GM18502 (cell line): ENCODE measurements around the gene MAMSTR.

Source experiments
- ATAC-seq: cut with Tn5 transposase; IDR thresholded peaks from one replicate; pipeline ENCODE4 v1.9.1; 2021; ENCODE audit warnings: mild to moderate bottlenecking; ENCODE audit not compliant: unreplicated experiment, poor library complexity

MAMSTR gene

DNA sequence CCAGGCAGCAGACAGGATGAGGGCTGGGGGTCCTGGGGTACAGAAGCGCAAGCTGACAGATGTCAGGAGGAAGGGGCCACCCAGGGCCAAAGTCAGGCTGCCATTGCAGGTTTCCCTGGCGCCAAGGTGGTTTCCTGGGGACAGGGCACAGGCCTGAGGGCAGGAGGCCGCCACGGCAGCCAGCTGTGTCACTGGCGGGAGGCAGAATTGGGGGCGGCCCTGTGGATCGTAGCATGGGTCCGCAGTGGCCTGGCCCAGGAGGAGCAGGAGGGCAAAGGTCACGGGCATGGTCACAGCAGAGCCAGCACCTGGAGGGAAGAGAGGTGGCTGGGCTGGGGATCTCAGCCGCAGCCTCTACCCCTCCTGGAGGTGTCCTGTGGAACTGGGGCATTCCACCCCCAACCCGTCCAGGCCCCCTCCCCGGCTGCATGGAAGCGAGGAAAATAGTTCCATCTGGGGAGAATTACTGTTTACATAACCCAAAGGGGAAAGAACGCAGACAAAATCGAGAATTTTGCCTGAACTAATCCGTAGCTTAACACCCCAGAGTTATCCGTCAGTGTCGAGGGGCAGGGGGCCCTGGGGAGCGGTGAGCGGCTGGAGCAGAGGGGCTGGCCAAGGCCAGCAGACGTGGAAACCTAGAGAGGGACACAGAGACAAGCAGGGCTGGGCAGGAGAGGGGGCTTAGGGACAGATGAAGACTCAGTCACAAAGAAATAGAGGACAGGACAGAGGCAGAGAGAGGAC is 48.7 kb downstream of the MAMSTR start:
- ATAC-seq = no peak

DNA sequence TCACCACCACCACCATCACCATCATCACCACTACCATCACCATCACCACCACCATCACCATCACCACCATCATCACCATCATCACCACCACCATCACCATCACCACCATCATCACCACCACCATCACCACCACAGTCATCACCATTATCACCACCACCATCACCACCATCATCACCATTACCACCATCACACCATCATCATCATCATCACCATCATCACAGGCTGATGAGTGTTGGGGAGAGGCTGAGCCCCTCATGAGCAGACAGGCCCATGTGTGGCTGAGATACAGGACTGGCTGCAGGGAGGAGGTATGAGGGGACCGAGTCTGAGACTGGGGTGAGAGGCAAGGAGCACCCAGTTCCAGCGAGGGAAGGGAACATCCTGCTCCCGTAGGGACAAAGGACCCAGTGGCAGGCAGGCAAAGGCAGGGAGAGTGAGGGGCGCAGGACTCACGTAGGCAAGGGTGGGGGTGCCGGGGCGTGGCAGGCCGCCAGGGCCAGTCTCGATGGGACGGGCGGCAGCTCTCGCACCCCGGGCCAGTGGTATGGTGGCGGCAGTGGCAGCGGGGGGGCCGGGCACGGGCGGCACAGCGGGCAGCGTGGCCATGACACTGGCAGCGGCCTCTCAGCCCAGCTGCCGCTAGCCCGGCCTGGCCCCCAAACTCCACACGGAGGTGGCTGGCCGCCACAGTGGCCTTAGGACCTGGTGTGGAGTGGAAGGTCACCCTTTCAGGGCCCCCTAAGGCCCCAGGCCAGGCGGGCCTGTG is 49.4 kb downstream of the MAMSTR start:
- no peak for ATAC-seq

GRCh38 chr19:48668761-48669160 is 50.8 kb downstream of the MAMSTR start:
- no peak for ATAC-seq

DNA sequence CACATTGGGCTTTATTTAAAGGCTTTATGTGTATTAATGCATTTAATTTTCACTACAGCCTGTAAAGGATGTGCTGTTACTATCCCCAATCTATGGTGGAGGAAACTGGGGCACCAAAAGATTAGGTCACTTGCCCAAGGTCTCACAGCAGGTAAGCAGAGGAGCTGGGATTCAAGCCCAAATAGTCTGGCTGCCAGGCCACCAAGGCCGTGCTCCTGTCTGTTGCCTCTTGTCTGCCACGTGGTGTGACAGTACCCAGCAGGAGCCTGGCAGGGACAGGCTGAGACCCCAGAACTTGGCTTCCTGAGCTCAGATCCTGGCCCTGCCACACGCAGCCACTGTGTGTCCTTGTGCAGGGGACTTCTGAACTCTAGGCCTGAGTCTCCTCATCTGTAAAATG is 51.2 kb downstream of the MAMSTR start:
- ATAC-seq = no peak

- ATAC-seq = no peak
Observed at GRCh38 chr19:48665786-48666185, 53.7 kb downstream of the MAMSTR start.

GRCh38 chr19:48664476-48664875 is 55.0 kb downstream of the MAMSTR start:
- no peak for ATAC-seq

GRCh38 chr19:48663667-48664066 is 55.9 kb downstream of the MAMSTR start:
- no peak for ATAC-seq
